LNCAP (cell line): Measurements from ENCODE around the gene UGT3A2.

Experiments used
- TF ChIP-seq, protein P1 (sequence below): fragments of 450-650 bp; IDR thresholded peaks from 2 replicates; pipeline ENCODE4 v1.5.1; 2017; ENCODE audit warnings: mild to moderate bottlenecking

UGT3A2 gene, protein sequence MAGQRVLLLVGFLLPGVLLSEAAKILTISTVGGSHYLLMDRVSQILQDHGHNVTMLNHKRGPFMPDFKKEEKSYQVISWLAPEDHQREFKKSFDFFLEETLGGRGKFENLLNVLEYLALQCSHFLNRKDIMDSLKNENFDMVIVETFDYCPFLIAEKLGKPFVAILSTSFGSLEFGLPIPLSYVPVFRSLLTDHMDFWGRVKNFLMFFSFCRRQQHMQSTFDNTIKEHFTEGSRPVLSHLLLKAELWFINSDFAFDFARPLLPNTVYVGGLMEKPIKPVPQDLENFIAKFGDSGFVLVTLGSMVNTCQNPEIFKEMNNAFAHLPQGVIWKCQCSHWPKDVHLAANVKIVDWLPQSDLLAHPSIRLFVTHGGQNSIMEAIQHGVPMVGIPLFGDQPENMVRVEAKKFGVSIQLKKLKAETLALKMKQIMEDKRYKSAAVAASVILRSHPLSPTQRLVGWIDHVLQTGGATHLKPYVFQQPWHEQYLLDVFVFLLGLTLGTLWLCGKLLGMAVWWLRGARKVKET

DNA sequence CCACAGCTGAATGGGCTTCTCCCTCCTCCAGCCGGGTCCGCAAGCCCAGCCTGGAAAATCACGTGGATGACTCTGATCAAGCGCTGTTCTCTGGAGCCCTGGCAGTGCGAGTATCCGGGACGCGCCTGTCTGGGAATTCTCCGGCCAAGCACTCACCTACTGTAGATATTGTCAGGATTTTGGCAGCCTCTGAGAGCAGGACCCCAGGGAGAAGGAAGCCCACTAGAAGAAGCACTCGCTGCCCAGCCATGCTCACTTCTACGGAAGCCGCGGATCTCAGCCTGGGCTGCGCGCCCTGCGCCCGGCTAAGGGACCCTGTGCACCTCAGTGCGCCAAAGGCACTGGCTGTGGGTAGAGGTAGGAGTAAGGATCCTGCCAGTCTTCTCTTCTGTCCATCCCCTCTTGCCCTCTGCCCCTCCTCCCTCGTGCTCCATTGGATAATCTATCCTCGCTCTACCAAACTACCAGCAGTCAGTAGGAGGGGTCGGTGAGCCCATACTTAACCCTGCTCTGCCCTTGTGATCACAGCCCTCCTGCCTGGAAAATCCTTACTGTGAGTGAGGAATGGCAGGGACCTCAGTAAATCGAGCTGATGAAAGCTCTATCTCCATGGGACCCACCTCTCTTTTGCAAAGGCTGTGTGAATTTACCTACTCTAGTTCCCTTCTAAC is at the start of gene UGT3A2:
Gene UGT3A2, minus strand, starts transcription at position 343 of the 671 bp plus-strand sequence. Its CDS starts 93 bp downstream, at position 250.
- TF ChIP-seq, protein P1, sequence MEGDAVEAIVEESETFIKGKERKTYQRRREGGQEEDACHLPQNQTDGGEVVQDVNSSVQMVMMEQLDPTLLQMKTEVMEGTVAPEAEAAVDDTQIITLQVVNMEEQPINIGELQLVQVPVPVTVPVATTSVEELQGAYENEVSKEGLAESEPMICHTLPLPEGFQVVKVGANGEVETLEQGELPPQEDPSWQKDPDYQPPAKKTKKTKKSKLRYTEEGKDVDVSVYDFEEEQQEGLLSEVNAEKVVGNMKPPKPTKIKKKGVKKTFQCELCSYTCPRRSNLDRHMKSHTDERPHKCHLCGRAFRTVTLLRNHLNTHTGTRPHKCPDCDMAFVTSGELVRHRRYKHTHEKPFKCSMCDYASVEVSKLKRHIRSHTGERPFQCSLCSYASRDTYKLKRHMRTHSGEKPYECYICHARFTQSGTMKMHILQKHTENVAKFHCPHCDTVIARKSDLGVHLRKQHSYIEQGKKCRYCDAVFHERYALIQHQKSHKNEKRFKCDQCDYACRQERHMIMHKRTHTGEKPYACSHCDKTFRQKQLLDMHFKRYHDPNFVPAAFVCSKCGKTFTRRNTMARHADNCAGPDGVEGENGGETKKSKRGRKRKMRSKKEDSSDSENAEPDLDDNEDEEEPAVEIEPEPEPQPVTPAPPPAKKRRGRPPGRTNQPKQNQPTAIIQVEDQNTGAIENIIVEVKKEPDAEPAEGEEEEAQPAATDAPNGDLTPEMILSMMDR = no peak

DNA sequence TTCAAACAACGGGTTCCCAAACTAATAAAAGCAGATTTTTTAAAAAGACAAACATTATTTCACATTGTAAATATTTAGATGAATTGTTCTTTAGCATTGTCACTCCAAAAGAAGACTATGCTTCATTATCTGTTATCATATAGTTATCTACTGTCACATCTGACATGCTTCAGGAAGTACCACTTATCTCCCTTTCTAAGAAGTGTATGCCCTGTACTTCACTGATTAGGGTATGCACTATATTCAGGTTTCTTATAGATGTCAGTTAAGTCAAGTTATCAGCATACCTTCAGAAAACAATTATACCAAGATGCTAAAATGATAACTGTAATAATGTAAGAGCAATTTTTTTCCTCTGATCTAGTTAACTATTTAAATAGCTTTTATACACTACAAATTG is 44.6 kb upstream of the UGT3A2 start:
- TF ChIP-seq, protein P1 = no peak

DNA sequence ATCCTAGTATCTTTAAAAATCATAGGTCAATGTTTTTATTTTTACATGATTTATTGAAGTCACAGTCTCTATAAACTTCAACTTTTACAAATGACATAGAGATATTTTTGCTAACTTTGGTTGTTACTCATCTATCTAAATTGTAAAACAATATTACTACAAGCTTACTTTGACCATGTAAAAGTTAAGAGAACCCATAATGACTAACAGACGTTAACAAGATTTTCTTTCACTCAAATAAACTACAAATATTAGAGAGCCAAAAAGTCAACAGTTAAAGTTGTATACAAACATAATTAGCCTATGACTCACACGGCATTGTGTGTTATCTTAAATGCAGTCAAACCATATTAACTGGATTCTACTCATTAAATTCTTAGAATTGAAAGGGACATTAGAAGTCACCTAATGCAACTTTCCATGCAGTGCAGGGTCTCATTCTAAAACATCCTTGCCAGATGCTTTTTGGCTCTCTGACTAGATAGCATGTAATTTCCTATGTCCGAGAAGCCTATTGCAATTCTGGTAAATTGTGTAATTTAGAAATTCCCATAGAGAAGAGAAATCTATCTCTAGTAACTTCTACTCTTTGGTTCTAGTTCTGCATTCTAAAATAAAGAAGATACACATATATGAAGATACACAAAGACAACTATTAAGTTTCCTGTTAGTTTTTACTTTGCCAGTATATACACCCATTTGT is 42.2 kb upstream of the UGT3A2 start:
- TF ChIP-seq, protein P1 = no peak

DNA sequence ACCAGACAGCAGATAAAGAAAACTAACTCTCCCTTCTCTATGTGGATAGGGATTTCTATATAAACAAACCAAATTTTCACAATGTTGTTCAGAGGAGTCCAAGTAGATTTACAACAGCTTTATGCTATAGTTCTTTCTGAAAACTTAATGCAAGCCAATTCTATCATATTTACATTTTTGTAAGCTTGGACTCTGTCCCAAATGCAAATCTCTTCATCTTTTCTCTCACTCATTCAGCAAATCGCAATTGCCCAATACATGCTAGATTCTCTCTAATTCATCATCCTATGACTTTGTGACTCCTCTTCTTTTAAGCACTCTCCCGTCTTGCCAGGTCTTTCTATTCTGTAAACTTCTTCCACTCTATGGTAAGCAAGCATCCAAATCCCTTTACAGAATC is 39.1 kb upstream of the UGT3A2 start:
- TF ChIP-seq, protein P1 = no peak

DNA sequence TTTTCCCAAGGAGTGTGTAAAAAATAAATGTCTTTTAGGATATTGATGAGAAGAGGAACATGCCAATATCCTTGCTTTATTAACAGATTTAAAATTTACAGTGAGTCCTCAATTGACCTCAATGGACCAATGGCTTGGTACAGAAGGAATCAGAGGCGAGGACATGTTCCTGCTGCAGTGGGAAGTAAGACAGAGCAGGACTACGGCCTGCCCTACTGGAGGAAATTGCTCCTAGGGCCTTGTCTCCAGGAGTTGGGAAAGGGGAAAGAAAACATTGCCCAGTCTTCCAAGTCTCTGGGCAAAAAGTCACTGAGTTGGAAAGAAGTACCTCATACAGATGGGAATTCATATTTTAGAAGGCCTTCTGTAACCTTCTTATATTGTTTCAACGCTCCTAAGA is 33.1 kb upstream of the UGT3A2 start:
- TF ChIP-seq, protein P1 = no peak

DNA sequence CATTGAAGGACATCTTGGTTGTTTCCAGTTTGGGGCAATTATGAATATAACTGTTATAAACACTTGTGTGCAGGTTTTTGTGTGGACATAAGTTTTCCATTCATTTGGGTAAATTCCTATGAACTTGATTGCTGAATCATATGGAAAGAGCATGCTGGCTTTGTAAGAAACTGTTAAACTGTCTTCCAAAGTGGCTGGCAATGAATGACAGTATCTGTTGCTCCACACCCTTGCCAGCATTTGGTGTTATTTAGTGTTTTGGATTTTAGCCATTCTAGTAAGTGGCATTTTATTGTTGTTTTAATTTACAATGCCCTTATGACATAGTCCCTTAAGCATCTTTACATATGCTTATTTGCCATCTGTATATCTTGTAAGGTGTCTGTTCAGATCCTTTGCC is 29.8 kb upstream of the UGT3A2 start:
- TF ChIP-seq, protein P1 = no peak

DNA sequence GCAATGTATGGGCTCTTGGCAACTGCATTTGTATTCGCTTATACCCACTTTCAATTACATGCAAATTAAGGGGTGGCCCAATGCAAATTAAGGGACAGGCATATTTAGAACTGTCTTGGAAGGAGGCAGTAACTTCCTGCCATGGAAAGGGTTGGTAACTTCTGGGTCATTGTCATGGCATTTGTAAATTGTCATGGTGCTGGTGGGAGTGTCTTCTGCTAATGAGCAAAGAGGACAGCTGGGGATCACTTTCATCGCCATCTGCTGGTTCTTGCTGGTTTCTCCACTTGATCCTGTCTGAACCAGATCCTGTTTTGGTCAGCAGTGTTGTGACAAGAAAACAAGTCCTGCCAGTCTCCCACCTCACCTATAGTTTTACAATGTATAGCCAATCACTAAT is 23.3 kb upstream of the UGT3A2 start:
- TF ChIP-seq, protein P1 = peak; percentile 60
